ENCODE measurements around the gene QSOX2.

Gene QSOX2

DNA sequence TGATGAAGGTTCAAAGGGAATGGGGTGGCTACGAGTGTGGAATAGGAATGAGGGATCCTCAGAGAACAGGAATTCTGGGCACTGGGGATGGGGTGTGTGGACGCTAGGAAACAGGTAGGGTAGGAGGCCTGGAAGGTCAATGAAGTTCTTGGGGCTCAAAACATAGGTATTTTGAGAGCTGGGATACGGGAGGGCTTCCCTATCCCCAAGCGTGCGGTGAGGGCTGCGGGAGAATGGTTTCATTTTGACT, 718 bp downstream of the QSOX2 start:
- TF ChIP-seq, protein P1, sequence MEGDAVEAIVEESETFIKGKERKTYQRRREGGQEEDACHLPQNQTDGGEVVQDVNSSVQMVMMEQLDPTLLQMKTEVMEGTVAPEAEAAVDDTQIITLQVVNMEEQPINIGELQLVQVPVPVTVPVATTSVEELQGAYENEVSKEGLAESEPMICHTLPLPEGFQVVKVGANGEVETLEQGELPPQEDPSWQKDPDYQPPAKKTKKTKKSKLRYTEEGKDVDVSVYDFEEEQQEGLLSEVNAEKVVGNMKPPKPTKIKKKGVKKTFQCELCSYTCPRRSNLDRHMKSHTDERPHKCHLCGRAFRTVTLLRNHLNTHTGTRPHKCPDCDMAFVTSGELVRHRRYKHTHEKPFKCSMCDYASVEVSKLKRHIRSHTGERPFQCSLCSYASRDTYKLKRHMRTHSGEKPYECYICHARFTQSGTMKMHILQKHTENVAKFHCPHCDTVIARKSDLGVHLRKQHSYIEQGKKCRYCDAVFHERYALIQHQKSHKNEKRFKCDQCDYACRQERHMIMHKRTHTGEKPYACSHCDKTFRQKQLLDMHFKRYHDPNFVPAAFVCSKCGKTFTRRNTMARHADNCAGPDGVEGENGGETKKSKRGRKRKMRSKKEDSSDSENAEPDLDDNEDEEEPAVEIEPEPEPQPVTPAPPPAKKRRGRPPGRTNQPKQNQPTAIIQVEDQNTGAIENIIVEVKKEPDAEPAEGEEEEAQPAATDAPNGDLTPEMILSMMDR (IDR thresholded peaks at IDR 0.05; ENCODE audit: extremely low read depth, insufficient read depth, missing control alignments), result no peak
- DNase-seq (ENCODE audit: low spot score), result no peak
- in situ Hi-C loops (cut with MboI; ENCODE audit: low pct_unique_long_range_greater_than_20kb, low sequenced_read_pairs, unreplicated experiment), result no loop called here

DNA sequence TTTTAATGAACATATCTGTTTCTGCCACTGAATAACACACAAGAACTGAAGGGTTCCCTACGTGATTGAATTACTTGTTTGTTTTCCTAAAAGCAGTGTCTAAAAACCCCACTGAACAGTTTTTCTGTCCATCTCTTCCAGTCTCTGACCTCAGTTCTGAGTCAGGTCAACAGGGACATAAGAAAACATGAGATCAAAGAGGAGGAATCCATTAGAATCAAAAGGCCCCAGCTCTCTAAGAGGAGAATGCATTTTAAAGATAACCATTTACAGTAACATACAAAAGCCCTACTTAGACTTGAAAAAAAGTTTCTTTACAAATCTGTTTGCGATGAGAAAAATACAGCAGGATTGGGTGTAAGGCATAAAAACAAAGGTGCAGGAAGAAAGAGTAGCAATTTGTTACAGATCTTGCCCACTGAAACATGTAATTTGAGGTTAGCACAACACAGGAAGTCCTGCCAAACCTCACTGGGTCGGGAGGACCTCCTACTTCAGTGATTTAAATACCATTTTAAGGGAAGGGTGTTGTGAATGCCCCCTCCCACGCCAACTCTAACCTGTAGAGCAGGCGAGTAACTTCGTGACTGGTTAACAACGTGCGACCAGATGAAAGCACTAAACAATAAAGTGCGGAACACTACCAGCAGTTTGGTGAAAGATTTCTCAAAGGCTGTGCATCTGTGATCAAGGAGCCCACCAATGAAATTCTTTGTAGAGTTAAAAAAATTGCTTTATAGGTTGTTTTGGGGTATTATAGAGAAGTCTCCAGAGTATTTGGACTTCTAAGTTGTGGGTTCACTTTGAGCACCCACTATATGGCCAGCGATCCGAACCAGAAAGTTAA, 1.3 kb downstream of the QSOX2 start:
- TF ChIP-seq, protein P1 (IDR thresholded peaks at IDR 0.05; ENCODE audit: extremely low read depth, insufficient read depth, missing control alignments), result no peak
- in situ Hi-C loops (cut with MboI; ENCODE audit: low pct_unique_long_range_greater_than_20kb, low sequenced_read_pairs, unreplicated experiment), result no loop called here
- peak; percentile 86 for DNase-seq (ENCODE audit: low spot score)

DNA sequence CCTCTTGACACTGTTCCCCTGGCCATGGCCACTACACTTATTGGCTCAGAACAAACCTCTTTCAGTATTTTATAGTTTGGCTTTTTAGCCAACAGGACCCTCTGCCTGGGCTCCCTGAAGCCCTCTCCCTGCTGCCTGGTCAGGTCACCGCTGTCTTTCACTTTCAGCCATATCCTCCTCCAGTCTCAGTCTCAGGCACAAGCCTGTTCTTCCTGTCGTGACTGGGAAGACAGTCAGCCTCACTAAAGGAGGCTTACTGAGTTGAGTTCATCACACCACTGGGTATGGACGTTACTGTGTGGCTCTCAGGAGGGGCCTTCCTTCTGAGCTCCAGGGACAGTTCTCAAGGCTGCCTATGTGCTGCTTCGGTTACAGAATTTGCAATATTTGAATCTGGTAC, 2.0 kb downstream of the QSOX2 start:
- DNase-seq (ENCODE audit: low spot score), result no peak
- TF ChIP-seq, protein P1 (IDR thresholded peaks at IDR 0.05; ENCODE audit: extremely low read depth, insufficient read depth, missing control alignments), result no peak
- in situ Hi-C loops (cut with MboI; ENCODE audit: low pct_unique_long_range_greater_than_20kb, low sequenced_read_pairs, unreplicated experiment), result no loop called here

DNA sequence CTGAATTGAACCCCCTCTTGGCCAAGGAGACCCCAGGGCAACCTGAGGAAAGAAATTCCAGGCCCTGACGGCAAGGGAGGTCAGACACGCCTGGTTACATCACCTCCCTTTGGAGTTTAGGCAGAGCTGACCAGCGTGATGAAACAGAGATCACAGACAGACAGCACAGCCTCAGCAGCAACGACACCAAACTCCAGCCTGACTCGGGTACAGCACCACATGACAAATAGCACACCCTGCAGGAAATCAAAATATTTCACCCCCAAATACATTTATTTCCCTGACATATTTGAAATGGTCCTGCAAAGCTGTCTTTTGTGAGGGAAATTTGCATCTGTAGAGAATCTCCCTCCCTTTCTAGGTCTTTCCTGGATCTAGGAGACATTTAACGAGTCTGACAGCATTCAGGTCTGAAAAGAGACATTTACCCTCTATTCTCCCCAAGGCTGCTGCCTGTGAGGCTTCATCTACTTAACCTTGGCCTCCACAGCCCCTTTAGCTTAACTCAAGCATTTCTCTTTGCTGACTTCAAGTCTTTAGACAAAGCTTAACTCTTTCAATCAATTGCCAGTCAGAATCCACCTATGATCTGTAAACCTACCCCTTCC, 2.6 kb downstream of the QSOX2 start:
- TF ChIP-seq, protein P1 (IDR thresholded peaks at IDR 0.05; ENCODE audit: extremely low read depth, insufficient read depth, missing control alignments), result peak; percentile 4
- no peak for DNase-seq (ENCODE audit: low spot score)
- in situ Hi-C loops (cut with MboI; ENCODE audit: low pct_unique_long_range_greater_than_20kb, low sequenced_read_pairs, unreplicated experiment), result no loop called here

DNA sequence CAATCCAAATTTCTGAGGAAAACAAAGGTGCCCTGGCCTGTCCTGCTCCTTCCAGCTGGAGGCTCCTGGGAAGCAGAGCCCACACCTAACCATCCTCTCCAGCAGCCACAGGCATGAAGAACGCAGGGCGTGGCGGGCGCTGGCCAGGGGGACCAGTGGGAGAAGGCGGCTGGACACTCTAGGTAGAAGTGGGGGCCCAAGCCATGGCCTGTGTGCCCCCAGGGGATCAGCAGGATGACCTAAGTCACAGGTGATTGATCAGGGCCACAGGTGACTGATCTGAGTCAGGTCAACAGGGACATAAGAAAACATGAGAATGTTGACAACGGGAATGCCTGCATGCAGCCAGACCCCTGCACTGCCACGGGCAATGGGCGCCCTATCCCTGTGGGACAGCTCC, 3.4 kb downstream of the QSOX2 start:
- in situ Hi-C loops (cut with MboI; ENCODE audit: low pct_unique_long_range_greater_than_20kb, low sequenced_read_pairs, unreplicated experiment), result no loop called here
- no peak for DNase-seq (ENCODE audit: low spot score)
- TF ChIP-seq, protein P1 (IDR thresholded peaks at IDR 0.05; ENCODE audit: extremely low read depth, insufficient read depth, missing control alignments), result no peak

DNA sequence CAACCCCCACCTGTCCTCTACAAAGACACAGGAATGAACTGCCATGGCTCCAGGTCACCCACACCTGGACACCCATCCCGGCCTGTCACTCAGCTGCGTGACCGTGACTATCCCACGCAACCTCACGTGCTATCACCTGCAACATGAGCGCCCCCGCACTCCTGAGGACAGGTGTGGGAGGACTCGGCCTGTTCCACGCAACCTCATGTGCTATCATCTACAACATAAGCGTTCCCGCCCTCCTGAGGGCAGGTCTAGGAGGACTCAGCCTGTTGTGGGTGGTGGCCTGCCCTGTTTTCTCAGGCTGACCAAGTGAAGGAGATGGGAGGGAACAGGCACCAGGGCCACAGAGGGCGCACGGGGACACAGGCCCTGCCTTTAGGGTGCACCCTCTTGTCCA, 4.1 kb downstream of the QSOX2 start:
- TF ChIP-seq, protein P1 (IDR thresholded peaks at IDR 0.05; ENCODE audit: extremely low read depth, insufficient read depth, missing control alignments), result no peak
- in situ Hi-C loops (cut with MboI; ENCODE audit: low pct_unique_long_range_greater_than_20kb, low sequenced_read_pairs, unreplicated experiment), result no loop called here

More for the DNA sequence above, 4.1 kb downstream of the QSOX2 start:
- no peak for DNase-seq (ENCODE audit: low spot score)

All from GM13977 (cell line).